Mesenchymal stem cell (in vitro differentiated cells and primary cell): ENCODE results near the gene CD209.

Experiments used
- DNase-seq: peaks from one replicate; pipeline ENCODE4 v3.0.0-alpha.2; 2013
- H2AFZ ChIP-seq: one replicate; pipeline ENCODE4 v1.6.1; 2013; ENCODE audit warnings: low read depth, mild to moderate bottlenecking, control low read depth, inconsistent platforms, low read length, moderate library complexity
- H2AK5ac ChIP-seq: 2 replicates; pipeline ENCODE4 v1.6.1; 2013; ENCODE audit warnings: low read length, moderate library complexity, mild to moderate bottlenecking, inconsistent platforms; ENCODE audit not compliant: severe bottlenecking
- H2BK120ac ChIP-seq: one replicate; pipeline ENCODE4 v1.6.1; 2013; ENCODE audit warnings: low read depth, mild to moderate bottlenecking, inconsistent platforms, low read length, moderate library complexity
- H2BK12ac ChIP-seq, 2 experiments: one replicate each; pipeline ENCODE4 v1.6.1; 2013; ENCODE audit warnings: inconsistent platforms in 2 of 2, low read length in 2 of 2, mild to moderate bottlenecking in 2 of 2, moderate library complexity in 2 of 2, control low read depth in 1 of 2
- H2BK15ac ChIP-seq: one replicate; pipeline ENCODE4 v1.6.1; 2013; ENCODE audit warnings: mild to moderate bottlenecking, low read depth, inconsistent platforms; ENCODE audit not compliant: poor library complexity, severe bottlenecking
- H2BK5ac ChIP-seq: 2 replicates; pipeline ENCODE4 v1.6.1; 2013; ENCODE audit warnings: low read depth, mild to moderate bottlenecking, low read length, control low read depth, inconsistent platforms; ENCODE audit not compliant: poor library complexity, severe bottlenecking
- H3K14ac ChIP-seq, 2 experiments: one replicate each; pipeline ENCODE4 v1.6.1; 2013; ENCODE audit warnings: inconsistent platforms in 2 of 2, low read length in 2 of 2, control low read depth in 1 of 2, mild to moderate bottlenecking in 1 of 2, moderate library complexity in 1 of 2
- H3K18ac ChIP-seq, 2 experiments: one replicate each; pipeline ENCODE4 v1.6.1; 2013; ENCODE audit warnings: inconsistent platforms in 2 of 2, low read length in 2 of 2, control low read depth in 1 of 2, low read depth in 1 of 2, mild to moderate bottlenecking in 1 of 2
- H3K23ac ChIP-seq, 2 experiments: one replicate each; pipeline ENCODE4 v1.6.1; 2013; ENCODE audit warnings: inconsistent platforms in 2 of 2, low read length in 2 of 2, mild to moderate bottlenecking in 2 of 2, moderate library complexity in 2 of 2, control low read depth in 1 of 2
- H3K27ac ChIP-seq: 2 replicates; pipeline ENCODE4 v1.5.1; 2013; ENCODE audit warnings: mild to moderate bottlenecking, moderate library complexity, low read length, control low read depth, inconsistent platforms; ENCODE audit not compliant: poor library complexity, severe bottlenecking
- H3K27me3 ChIP-seq, 2 experiments: 2 replicates each; pipeline versions ENCODE4 v1.6.1 to v1.7.0; 2013; ENCODE audit warnings: low read length in 2 of 2, mild to moderate bottlenecking in 2 of 2, moderate library complexity in 2 of 2, control low read depth in 1 of 2, inconsistent platforms in 1 of 2; ENCODE audit not compliant: control insufficient read depth in 1 of 2, insufficient read depth in 1 of 2
- H3K36me3 ChIP-seq, 2 experiments: 2 replicates each; pipeline versions ENCODE4 v1.6.1 to v1.7.0; 2013; ENCODE audit warnings: low read length in 2 of 2, control low read depth in 1 of 2, inconsistent platforms in 1 of 2, low read depth in 1 of 2, mild to moderate bottlenecking in 1 of 2; ENCODE audit not compliant: insufficient read depth in 2 of 2, control insufficient read depth in 1 of 2
- H3K4ac ChIP-seq, 2 experiments: one replicate each; pipeline ENCODE4 v1.6.1; 2013; ENCODE audit warnings: inconsistent platforms in 2 of 2, low read length in 2 of 2, mild to moderate bottlenecking in 2 of 2, moderate library complexity in 2 of 2, control low read depth in 1 of 2, low read depth in 1 of 2
- H3K4me1 ChIP-seq: 2 replicates; pipeline ENCODE4 v1.6.1; 2013; ENCODE audit warnings: low read depth, low read length, control low read depth; ENCODE audit not compliant: control insufficient read depth, insufficient read depth
- H3K4me2 ChIP-seq: 2 replicates; pipeline ENCODE4 v1.6.1; 2013; ENCODE audit warnings: low read length, mild to moderate bottlenecking, inconsistent platforms; ENCODE audit not compliant: poor library complexity, severe bottlenecking
- H3K4me3 ChIP-seq, 2 experiments: 2 replicates each; pipeline versions ENCODE4 v1.5.1 to v1.7.0; 2013; ENCODE audit warnings: low read length in 2 of 2, mild to moderate bottlenecking in 2 of 2, control low read depth in 1 of 2, low read depth in 1 of 2; ENCODE audit not compliant: insufficient read depth in 1 of 2
- H3K79me1 ChIP-seq: replicated peaks from 2 replicates; pipeline ENCODE4 v1.6.1; 2013; ENCODE audit warnings: mild to moderate bottlenecking, control low read depth, low read length, inconsistent platforms; ENCODE audit not compliant: poor library complexity, severe bottlenecking
- H3K9ac ChIP-seq: 2 replicates; pipeline ENCODE4 v1.7.0; 2013; ENCODE audit warnings: mild to moderate bottlenecking, low read length, moderate library complexity
- H3K9me3 ChIP-seq: 2 replicates; pipeline ENCODE4 v1.7.0; 2013; ENCODE audit warnings: mild to moderate bottlenecking, low read length; ENCODE audit not compliant: control insufficient read depth
- H4K8ac ChIP-seq: one replicate; pipeline ENCODE4 v1.6.1; 2013; ENCODE audit warnings: inconsistent platforms, mild to moderate bottlenecking, low read length, moderate library complexity
- H4K91ac ChIP-seq: one replicate; pipeline ENCODE4 v1.6.1; 2013; ENCODE audit warnings: mild to moderate bottlenecking, low read length, inconsistent platforms
- WGBS: methylation state at CpG from one replicate; pipeline ENCODE4 v1.1.7; 2013; ENCODE audit warnings: mixed read lengths; 5-methylcytosine and 5-hydroxymethylcytosine counted together

Gene CD209

GRCh38 chr19:7757358-7757757, 10.0 kb upstream of the CD209 start:
- no peaks in the 10 kb centered on the region for H3K36me3 ChIP-seq
- no peak overlapping the region for H3K23ac ChIP-seq
- H3K79me1 ChIP-seq: no peaks in the 10 kb centered on the region
- H2AK5ac ChIP-seq: no peak overlapping the region
- H2BK12ac ChIP-seq: no peak overlapping the region
- H3K4me3 ChIP-seq: no peak overlapping the region
- H2BK120ac ChIP-seq: no peak overlapping the region
- no peaks in the 10 kb centered on the region for H3K4me1 ChIP-seq
- H4K91ac ChIP-seq: no peak overlapping the region
- H3K4me2 ChIP-seq: no peak overlapping the region
- H3K9me3 ChIP-seq: peaks cover 25% of the 10 kb centered on the region
- peaks cover 0 to 4% of the 10 kb centered on the region in 2 experiments for H3K27me3 ChIP-seq
- H4K8ac ChIP-seq: no peak overlapping the region
- H3K14ac ChIP-seq: no peak overlapping the region
- H2AFZ ChIP-seq: no peak overlapping the region
- no peak overlapping the region for H2BK15ac ChIP-seq
- no peak overlapping the region for H2BK5ac ChIP-seq
- no peak overlapping the region for H3K9ac ChIP-seq
- no peak overlapping the region for H3K4ac ChIP-seq
- H3K27ac ChIP-seq: no peak overlapping the region
- no peak for DNase-seq
- WGBS: 55% methylated on average over 3 of the region's 3 CpGs
- H3K18ac ChIP-seq: no peak overlapping the region

DNA sequence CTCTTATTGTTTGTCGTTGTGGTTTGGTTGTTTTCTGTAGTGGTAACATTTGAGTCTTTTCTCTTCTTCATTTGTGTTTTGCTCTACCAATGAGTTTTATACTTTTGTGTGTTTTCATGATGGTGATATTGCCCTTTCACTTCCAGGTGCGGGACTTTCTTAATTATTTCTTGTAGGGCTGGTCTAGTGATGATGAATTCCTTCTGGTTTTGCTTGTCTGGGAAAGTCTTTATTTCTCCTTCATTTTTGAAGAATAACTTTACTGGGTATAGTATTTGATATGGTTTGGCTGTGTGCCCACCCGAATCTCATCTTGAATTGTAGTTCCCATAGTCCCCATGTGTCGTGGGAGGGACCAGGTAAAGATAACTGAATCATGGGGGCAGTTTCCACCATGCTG, 8.9 kb upstream of the CD209 start:
- no peak overlapping the region for H2AK5ac ChIP-seq
- H3K4me2 ChIP-seq: no peak overlapping the region
- no peak overlapping the region for H3K9ac ChIP-seq
- H4K8ac ChIP-seq: no peak overlapping the region
- no peak overlapping the region for H3K4ac ChIP-seq
- no peak overlapping the region for H3K18ac ChIP-seq
- DNase-seq: no peak
- no peak overlapping the region for H2BK120ac ChIP-seq
- no peak overlapping the region for H2BK15ac ChIP-seq
- H3K14ac ChIP-seq: no peak overlapping the region
- no peaks in the 10 kb centered on the region for H3K4me1 ChIP-seq
- no peak overlapping the region for H2BK5ac ChIP-seq
- 20% methylated on average over 4 of the region's 4 CpGs for WGBS
- H3K23ac ChIP-seq: no peak overlapping the region
- H3K27me3 ChIP-seq: peaks cover 3 to 4% of the 10 kb centered on the region in 2 experiments
- H3K4me3 ChIP-seq: no peak overlapping the region
- no peak overlapping the region for H3K27ac ChIP-seq
- no peak overlapping the region for H2BK12ac ChIP-seq
- H3K79me1 ChIP-seq: no peaks in the 10 kb centered on the region
- H4K91ac ChIP-seq: no peak overlapping the region
- H3K9me3 ChIP-seq: peaks cover 25% of the 10 kb centered on the region
- H2AFZ ChIP-seq: no peak overlapping the region
- H3K36me3 ChIP-seq: no peaks in the 10 kb centered on the region

DNA sequence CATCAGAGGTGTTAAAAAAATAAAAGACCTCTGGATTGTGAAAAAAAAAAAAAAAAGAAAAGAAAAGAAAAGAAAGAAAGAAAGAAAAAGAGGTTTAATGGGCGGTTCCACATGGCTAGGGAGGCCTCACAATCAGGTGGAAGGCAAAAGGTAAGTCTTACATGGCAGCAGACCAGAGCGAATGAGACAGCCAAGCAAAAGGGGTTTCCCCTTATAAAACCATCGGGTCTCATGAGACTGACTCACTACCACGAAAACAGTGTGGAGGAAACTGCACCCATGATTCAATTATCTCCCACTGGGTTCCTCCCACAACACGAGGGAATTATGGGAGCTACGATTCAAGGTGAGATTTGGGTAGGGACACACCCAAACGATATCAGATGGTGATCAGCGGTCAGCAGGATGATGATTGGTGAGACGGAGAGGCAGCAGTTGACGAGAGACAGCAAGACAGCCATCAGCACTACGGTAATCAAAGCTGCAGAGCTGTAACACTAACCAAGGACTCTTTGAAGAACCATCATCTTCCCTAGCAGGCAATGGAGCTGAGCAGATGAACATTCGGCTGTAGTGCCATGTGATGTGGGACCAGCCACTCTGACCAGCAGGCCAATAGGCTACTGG, 3.9 kb upstream of the CD209 start:
- H4K91ac ChIP-seq: no peak overlapping the region
- H3K23ac ChIP-seq: no peak overlapping the region
- no peak for DNase-seq
- no peak overlapping the region for H3K27ac ChIP-seq
- H3K27me3 ChIP-seq: peaks cover 3 to 35% of the 10 kb centered on the region in 2 experiments
- H2BK120ac ChIP-seq: no peak overlapping the region
- no peak overlapping the region for H2AK5ac ChIP-seq
- no peak overlapping the region for H2BK5ac ChIP-seq
- H3K9ac ChIP-seq: no peak overlapping the region
- H3K4me3 ChIP-seq: no peak overlapping the region
- H2BK12ac ChIP-seq: no peak overlapping the region
- no peak overlapping the region for H3K18ac ChIP-seq
- H2BK15ac ChIP-seq: no peak overlapping the region
- peaks cover 4% of the 10 kb centered on the region for H3K9me3 ChIP-seq
- 73% methylated on average over 12 of the region's 12 CpGs for WGBS
- no peaks in the 10 kb centered on the region for H3K4me1 ChIP-seq
- no peak overlapping the region for H3K14ac ChIP-seq
- no peak overlapping the region for H3K4me2 ChIP-seq
- no peaks in the 10 kb centered on the region for H3K79me1 ChIP-seq
- no peak overlapping the region for H3K4ac ChIP-seq
- H3K36me3 ChIP-seq: no peaks in the 10 kb centered on the region
- no peak overlapping the region for H4K8ac ChIP-seq
- H2AFZ ChIP-seq: no peak overlapping the region

- Histone ChIP-seq H4K8ac (no peak overlapping the region), H2BK12ac (no peak overlapping the region), H3K4me3 (no peak overlapping the region), H2BK5ac (no peak overlapping the region), H3K4ac (no peak overlapping the region), H2AFZ (no peak overlapping the region), H2AK5ac (no peak overlapping the region), H3K23ac (no peak overlapping the region), H3K4me1 (no peaks in the 10 kb centered on the region), H3K4me2 (no peak overlapping the region), H4K91ac (no peak overlapping the region), H3K14ac (no peak overlapping the region), H3K9me3 (no peaks in the 10 kb centered on the region), H3K9ac (no peak overlapping the region), H3K27me3 (peaks cover 21 to 47% of the 10 kb centered on the region in 2 experiments), H3K36me3 (no peaks in the 10 kb centered on the region), H3K27ac (no peak overlapping the region), H3K18ac (no peak overlapping the region), H2BK120ac (no peak overlapping the region), H3K79me1 (no peaks in the 10 kb centered on the region), H2BK15ac (no peak overlapping the region)
- 64% methylated on average over 3 of the region's 4 CpGs for WGBS
- peak; percentile 9 for DNase-seq
These were observed 1.4 kb upstream of the CD209 start for GRCh38 chr19:7748756-7749155.
